Measurements from ENCODE around the gene STIMATE. TPM values are rescaled to one million over a fixed set of nuclear protein-coding genes. Genes with fewer than 3 reads are reported as not detected.

Gene STIMATE
- total and polyA plus RNA-seq, 4 donors, result 17.7 to 38.6 (median 31.6) TPM

DNA sequence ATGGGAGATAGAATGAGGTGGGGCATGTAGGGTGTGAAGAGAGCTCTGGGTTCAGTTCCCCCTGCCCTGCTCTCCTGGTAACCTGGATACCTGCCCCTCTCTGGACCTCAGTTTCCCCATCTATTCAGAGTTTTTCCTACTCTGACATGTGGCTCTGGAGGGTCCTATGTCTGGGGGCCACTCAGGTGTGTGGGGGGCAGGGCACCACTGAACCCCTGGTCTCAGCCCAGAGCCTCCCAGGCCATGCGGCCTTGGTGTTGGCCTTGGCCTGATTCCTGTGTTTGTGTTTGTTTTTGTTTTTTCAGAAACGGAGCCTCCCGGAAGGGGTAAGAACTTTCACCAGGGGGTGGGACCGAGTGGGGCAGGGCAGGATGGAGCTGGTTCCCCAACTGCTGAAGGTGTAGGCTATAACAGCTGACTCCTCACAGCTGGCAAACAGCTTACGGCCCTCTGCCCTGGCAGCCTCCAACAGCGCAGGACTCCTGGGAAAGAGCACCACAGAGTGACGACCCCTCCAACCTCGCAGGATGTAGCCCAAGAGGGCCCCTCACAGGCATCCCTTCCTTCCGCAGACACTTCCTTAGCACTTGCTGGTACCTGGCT, 101.9 kb downstream of the STIMATE start:
- intact Hi-C loops (cut with DNase I), result no loop called here
- no peaks in the 10 kb centered on the region for H3K36me3 ChIP-seq (ENCODE audit: control insufficient read depth in 1 of 2, insufficient read depth in 2 of 2, low read length in 1 of 2)
- no peaks in the 10 kb centered on the region for H3K4me1 ChIP-seq (ENCODE audit: control insufficient read depth in 1 of 2, insufficient read depth in 2 of 2, low read length in 2 of 2)
- DNase-seq (no peak), ATAC-seq (ENCODE audit: low FRiP score) (no peak)
- H3K4me3 ChIP-seq (ENCODE audit: low read length in 2 of 2), result no peak overlapping the region
- no peak overlapping the region for H3K27ac ChIP-seq (ENCODE audit: low read depth in 1 of 2, low read length in 2 of 2)
- H3K27me3 ChIP-seq (ENCODE audit: control insufficient read depth in 1 of 2, insufficient read depth in 2 of 2, low read length in 1 of 2), result no peaks in the 10 kb centered on the region
- no peaks in the 10 kb centered on the region for H3K9me3 ChIP-seq (ENCODE audit: control insufficient read depth, low read length)
- 55% methylated on average over 9 of the region's 9 CpGs for WGBS, 2 donors

DNA sequence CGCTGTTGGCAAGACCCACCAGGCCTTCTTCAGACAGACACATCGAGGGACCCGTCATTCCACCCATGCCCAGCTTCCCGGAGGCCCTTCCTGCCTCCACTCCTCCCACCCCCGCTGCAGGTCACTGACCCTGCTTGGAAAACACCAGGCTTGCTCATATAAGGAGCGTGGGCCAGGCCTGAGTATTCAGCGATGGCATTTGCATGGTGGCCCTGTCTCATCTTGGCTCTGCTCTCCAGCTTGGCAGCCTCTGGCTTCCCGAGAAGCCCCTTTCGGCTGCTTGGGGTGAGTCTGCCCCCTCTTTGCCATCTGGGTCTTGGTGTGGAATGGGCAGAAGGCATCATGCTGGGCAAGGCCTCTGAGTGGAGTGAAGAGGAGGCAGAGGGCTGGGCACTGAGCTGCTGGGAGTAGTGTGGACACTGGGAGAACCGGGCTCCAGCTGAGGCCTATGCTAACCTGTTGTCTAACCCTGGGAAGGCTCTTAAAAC, 102.7 kb downstream of the STIMATE start, which contains the start of gene ITIH3:
ITIH3 (plus strand) TSS at position 185 of the 488 bp plus-strand sequence; CDS start at position 193, 8 bp downstream.
- 68 to 69% methylated on average over 10 of the region's 10 CpGs for WGBS, 2 donors
- intact Hi-C loops (cut with DNase I), result no loop called here
- ATAC-seq (ENCODE audit: low FRiP score) (no peak), DNase-seq (no peak)
- Histone ChIP-seq H3K27me3 (ENCODE audit: control insufficient read depth in 1 of 2, insufficient read depth in 2 of 2, low read length in 1 of 2) (no peaks in the 10 kb centered on the region), H3K4me1 (ENCODE audit: control insufficient read depth in 1 of 2, insufficient read depth in 2 of 2, low read length in 2 of 2) (no peaks in the 10 kb centered on the region), H3K9me3 (ENCODE audit: control insufficient read depth, low read length) (no peaks in the 10 kb centered on the region), H3K27ac (ENCODE audit: low read depth in 1 of 2, low read length in 2 of 2) (no peak within 1 kb of the TSS), H3K36me3 (ENCODE audit: control insufficient read depth in 1 of 2, insufficient read depth in 2 of 2, low read length in 1 of 2) (no peaks in the 10 kb centered on the region), H3K4me3 (ENCODE audit: low read length in 2 of 2) (no peak within 1 kb of the TSS)

DNA sequence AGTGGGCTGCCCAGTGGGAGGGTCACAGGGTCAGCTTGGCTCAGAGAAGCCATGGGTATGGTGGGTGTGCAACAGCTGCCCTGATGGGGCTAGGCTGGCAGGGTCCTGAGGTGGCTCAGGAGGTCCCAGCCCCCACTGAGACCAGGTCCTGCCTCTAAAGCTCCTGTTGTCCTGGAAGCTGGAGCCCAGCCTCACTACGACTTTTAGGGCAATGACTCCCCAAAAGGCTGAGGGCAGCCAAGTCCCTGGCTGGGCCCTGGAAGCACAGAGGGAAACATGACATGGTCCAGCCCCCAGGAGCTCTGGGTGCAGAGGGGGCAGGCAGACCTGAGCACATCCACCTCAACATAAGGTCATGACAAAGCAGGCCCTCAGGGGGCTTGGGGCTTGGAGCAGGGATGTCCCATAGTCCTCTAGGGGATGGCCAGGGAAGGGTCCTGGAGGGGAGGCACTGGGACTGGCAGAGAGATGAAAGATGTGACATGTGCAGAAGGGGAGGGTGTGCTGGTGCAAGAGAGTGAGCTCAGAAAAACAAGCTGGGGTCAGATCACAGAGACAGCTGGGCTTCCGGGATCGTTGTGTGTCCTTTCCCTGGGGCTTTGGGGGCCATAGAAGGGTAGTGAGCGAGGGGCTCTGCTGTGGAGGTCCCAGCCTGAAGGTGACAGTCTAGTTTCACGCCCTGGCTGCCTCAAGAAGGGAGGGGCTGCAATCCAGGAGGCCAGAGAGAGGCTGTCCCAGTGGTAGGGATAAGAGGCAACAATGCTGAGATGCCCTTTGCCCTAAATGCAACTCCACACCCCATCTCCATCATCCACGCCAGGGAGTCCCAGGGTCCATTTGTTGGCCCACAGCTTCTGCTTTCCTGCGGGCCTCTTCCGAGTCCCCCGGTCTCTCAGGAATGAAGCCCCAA, 103.4 kb downstream of the STIMATE start:
- no peaks in the 10 kb centered on the region for H3K27me3 ChIP-seq (ENCODE audit: control insufficient read depth in 1 of 2, insufficient read depth in 2 of 2, low read length in 1 of 2)
- no peaks in the 10 kb centered on the region for H3K4me1 ChIP-seq (ENCODE audit: control insufficient read depth in 1 of 2, insufficient read depth in 2 of 2, low read length in 2 of 2)
- H3K9me3 ChIP-seq (ENCODE audit: control insufficient read depth, low read length), result no peaks in the 10 kb centered on the region
- intact Hi-C loops (cut with DNase I), result no loop called here
- DNase-seq (no peak), ATAC-seq (ENCODE audit: low FRiP score) (no peak)
- H3K4me3 ChIP-seq (ENCODE audit: low read length in 2 of 2), result no peak overlapping the region
- H3K36me3 ChIP-seq (ENCODE audit: control insufficient read depth in 1 of 2, insufficient read depth in 2 of 2, low read length in 1 of 2), result no peaks in the 10 kb centered on the region
- H3K27ac ChIP-seq (ENCODE audit: low read depth in 1 of 2, low read length in 2 of 2), result no peak overlapping the region
- WGBS, 2 donors, result 79 to 85% methylated on average over 8 to 9 of the region's 9 CpGs

DNA sequence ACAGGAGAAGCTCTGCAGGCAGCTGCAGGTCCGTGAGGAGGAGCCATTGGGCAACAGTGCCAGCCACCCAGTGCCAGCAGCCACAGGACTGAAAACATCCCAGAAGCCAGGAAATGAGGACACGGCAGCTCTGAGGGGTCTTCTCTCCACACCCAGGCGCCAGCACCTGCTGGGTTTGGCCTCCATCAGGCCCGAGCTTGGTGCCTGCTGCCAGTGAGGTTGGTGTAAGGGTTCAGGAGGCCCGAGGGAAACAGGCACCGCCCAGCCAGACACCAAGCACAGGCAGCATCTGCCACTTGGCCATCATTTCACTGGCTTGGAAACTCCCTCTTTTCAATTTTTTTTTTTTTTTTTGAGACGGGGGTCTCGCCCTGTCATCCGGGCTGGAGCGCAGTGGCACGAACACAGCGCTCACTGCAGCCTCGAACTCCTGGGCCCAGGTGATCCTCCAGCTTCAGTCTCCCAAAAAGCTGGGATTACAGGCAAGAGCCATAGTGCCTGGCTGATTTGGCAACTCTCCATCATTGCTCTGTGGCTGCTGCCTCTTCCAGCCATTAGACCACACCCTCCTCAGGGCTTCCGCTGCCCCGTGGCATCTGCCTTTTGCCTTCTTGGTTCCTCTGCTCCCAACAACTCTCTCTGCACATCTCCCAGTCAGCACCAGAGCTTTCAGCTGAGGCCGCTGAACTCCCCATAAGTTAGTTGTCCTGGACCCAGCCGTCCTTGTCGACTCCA, 104.2 kb downstream of the STIMATE start:
- no peaks in the 10 kb centered on the region for H3K4me1 ChIP-seq (ENCODE audit: control insufficient read depth in 1 of 2, insufficient read depth in 2 of 2, low read length in 2 of 2)
- intact Hi-C loops (cut with DNase I), result no loop called here
- no peak for DNase-seq
- no peak overlapping the region for H3K4me3 ChIP-seq (ENCODE audit: low read length in 2 of 2)
- 80 to 81% methylated on average over 18 of the region's 18 CpGs for whole genome bisulfite sequencing, 2 donors
- no peak for ATAC-seq (ENCODE audit: low FRiP score)
- H3K27ac ChIP-seq (ENCODE audit: low read depth in 1 of 2, low read length in 2 of 2), result no peak overlapping the region
- H3K36me3 ChIP-seq (ENCODE audit: control insufficient read depth in 1 of 2, insufficient read depth in 2 of 2, low read length in 1 of 2), result no peaks in the 10 kb centered on the region
- H3K9me3 ChIP-seq (ENCODE audit: control insufficient read depth, low read length), result no peaks in the 10 kb centered on the region
- no peaks in the 10 kb centered on the region for H3K27me3 ChIP-seq (ENCODE audit: control insufficient read depth in 1 of 2, insufficient read depth in 2 of 2, low read length in 1 of 2)

DNA sequence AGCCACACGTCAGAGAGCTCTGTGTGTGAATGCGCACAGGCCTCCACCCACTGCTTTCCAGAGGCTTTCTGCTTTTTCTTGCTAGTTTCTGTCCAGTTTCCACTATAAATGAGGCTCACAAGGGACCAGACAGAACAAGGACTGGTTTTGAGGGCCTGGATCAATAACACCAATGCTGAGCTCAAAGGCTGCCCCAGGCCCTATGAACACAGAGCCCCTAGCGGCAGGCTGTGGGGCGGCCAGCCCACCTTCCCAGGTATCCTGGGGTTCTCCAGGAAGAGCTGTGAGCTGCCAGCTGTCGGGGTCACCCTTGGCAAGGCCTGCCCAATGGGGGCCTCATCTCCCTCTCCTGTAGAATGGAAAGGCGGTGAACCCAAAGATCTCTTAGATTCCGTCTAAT, 104.9 kb downstream of the STIMATE start:
- intact Hi-C loops (cut with DNase I), result no loop called here
- Histone ChIP-seq H3K27me3 (ENCODE audit: control insufficient read depth in 1 of 2, insufficient read depth in 2 of 2, low read length in 1 of 2) (no peaks in the 10 kb centered on the region), H3K36me3 (ENCODE audit: control insufficient read depth in 1 of 2, insufficient read depth in 2 of 2, low read length in 1 of 2) (no peaks in the 10 kb centered on the region), H3K27ac (ENCODE audit: low read depth in 1 of 2, low read length in 2 of 2) (no peak overlapping the region), H3K4me1 (ENCODE audit: control insufficient read depth in 1 of 2, insufficient read depth in 2 of 2, low read length in 2 of 2) (no peaks in the 10 kb centered on the region), H3K4me3 (ENCODE audit: low read length in 2 of 2) (no peak overlapping the region), H3K9me3 (ENCODE audit: control insufficient read depth, low read length) (no peaks in the 10 kb centered on the region)
- 91 to 94% methylated on average over 7 of the region's 7 CpGs for WGBS, 2 donors
- DNase-seq (no peak), ATAC-seq (ENCODE audit: low FRiP score) (no peak)

DNA sequence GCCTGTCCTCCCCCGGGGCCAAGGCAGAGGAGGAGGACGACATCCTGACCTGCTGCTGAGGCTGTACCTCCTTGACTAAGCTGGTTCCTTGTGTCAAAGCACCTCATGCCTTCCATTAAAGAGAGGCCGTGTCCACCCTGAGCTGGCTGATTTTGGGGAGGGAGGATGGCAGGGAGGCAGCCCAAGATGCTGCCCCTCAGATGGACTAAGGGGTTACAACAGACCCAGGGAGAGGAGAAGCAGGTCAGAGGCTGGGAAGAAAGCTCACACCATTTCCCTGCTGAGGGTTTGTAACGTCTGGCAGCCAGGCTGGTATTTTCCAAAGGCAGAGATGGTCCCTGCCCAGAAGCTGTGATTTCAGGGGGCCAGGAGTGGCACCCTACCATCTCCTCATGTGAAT, 105.4 kb downstream of the STIMATE start:
- Histone ChIP-seq H3K27ac (ENCODE audit: low read depth in 1 of 2, low read length in 2 of 2) (no peak overlapping the region), H3K9me3 (ENCODE audit: control insufficient read depth, low read length) (no peaks in the 10 kb centered on the region), H3K4me3 (ENCODE audit: low read length in 2 of 2) (no peak overlapping the region), H3K36me3 (ENCODE audit: control insufficient read depth in 1 of 2, insufficient read depth in 2 of 2, low read length in 1 of 2) (no peaks in the 10 kb centered on the region), H3K4me1 (ENCODE audit: control insufficient read depth in 1 of 2, insufficient read depth in 2 of 2, low read length in 2 of 2) (no peaks in the 10 kb centered on the region), H3K27me3 (ENCODE audit: control insufficient read depth in 1 of 2, insufficient read depth in 2 of 2, low read length in 1 of 2) (no peaks in the 10 kb centered on the region)
- intact Hi-C loops (cut with DNase I), result no loop called here
- DNase-seq (no peak), ATAC-seq (ENCODE audit: low FRiP score) (no peak)
- 86 to 88% methylated on average over 4 of the region's 4 CpGs for WGBS, 2 donors

DNA sequence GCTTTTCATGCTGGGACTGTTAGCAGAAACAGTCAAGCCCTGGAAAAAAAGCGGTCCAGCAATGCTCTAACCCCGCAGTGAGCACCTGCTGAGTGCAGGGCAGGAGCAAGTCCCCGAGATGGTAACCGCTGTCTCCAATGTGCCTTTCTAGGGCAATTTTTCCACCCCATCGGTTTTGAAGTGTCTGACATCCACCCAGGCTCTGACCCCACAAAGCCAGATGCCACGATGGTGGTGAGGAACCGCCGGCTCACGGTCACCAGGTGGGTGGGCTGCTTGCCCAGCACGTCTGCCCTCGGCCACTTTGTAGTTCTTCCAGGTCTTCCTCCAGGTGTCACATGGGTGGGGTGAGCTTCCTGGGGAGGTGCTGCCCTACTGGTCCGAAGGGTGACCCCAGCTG, 106.0 kb downstream of the STIMATE start:
- no peak overlapping the region for H3K27ac ChIP-seq (ENCODE audit: low read depth in 1 of 2, low read length in 2 of 2)
- no peaks in the 10 kb centered on the region for H3K27me3 ChIP-seq (ENCODE audit: control insufficient read depth in 1 of 2, insufficient read depth in 2 of 2, low read length in 1 of 2)
- 89 to 93% methylated on average over 12 of the region's 12 CpGs for WGBS, 2 donors
- H3K9me3 ChIP-seq (ENCODE audit: control insufficient read depth, low read length), result no peaks in the 10 kb centered on the region
- ATAC-seq (ENCODE audit: low FRiP score) (no peak), DNase-seq (peak in 1 of 2 donors; percentile 33)
- no peaks in the 10 kb centered on the region for H3K36me3 ChIP-seq (ENCODE audit: control insufficient read depth in 1 of 2, insufficient read depth in 2 of 2, low read length in 1 of 2)
- no peak overlapping the region for H3K4me3 ChIP-seq (ENCODE audit: low read length in 2 of 2)
- no peaks in the 10 kb centered on the region for H3K4me1 ChIP-seq (ENCODE audit: control insufficient read depth in 1 of 2, insufficient read depth in 2 of 2, low read length in 2 of 2)
- intact Hi-C loops (cut with DNase I), result no loop called here

DNA sequence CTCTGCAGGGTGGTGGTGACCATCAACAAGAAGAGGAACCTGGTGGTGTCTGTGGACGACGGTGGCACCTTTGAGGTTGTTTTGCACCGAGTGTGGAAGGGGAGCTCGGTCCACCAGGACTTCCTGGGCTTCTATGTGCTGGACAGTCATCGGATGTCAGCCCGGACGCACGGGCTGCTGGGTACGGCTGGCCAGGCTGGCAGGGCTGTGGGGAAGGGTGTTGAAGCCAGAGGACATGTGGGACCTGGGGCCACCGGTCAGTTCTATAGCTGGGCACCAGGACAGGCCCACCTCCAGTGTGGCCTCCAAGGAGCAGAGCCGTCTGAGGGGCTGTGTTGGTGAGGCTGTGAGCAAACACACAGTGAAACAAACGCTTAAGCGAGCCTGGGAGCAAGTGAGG, 106.6 kb downstream of the STIMATE start:
- no peak for ATAC-seq (ENCODE audit: low FRiP score)
- 85 to 89% methylated on average over 13 of the region's 13 CpGs for WGBS, 2 donors

More for the DNA sequence above, 106.6 kb downstream of the STIMATE start:
- no peak overlapping the region for H3K4me3 ChIP-seq (ENCODE audit: low read length in 2 of 2)
- no peaks in the 10 kb centered on the region for H3K27me3 ChIP-seq (ENCODE audit: control insufficient read depth in 1 of 2, insufficient read depth in 2 of 2, low read length in 1 of 2)
- H3K4me1 ChIP-seq (ENCODE audit: control insufficient read depth in 1 of 2, insufficient read depth in 2 of 2, low read length in 2 of 2), result no peaks in the 10 kb centered on the region
- peak in 1 of 2 donors; percentile 35 for DNase-seq
- no peak overlapping the region for H3K27ac ChIP-seq (ENCODE audit: low read depth in 1 of 2, low read length in 2 of 2)
- H3K36me3 ChIP-seq (ENCODE audit: control insufficient read depth in 1 of 2, insufficient read depth in 2 of 2, low read length in 1 of 2), result no peaks in the 10 kb centered on the region
- no peaks in the 10 kb centered on the region for H3K9me3 ChIP-seq (ENCODE audit: control insufficient read depth, low read length)
- intact Hi-C loops (cut with DNase I), result no loop called here

Measured in aorta (tissue), 5 donors.